K562 (cell line): ENCODE results near the gene RNF180. TPM values are rescaled to one million over a fixed set of nuclear protein-coding genes. Genes with fewer than 3 reads are reported as not detected.

Experiments
- ARID4B ChIP-seq: sonication (generic); formaldehyde crosslinking; IDR thresholded peaks from 2 replicates; pipeline ENCODE4 v1.8.0; 2022; ENCODE audit warnings: mild to moderate bottlenecking, missing genetic modification reagents
- ATF1 ChIP-seq, 2 experiments: fragments of 450-650 bp in 1 of 2; IDR thresholded peaks; 2 replicates each; pipeline ENCODE4 v1.6.1; 2016; ENCODE audit warnings: missing compliant biosample characterization in 1 of 2, missing genetic modification characterization in 1 of 2
- CTCF ChIP-seq, 3 experiments: IDR thresholded peaks in 2 of 3; conservative IDR thresholded peaks in 1 of 3; 2 replicates each; pipeline ENCODE4 v1.5.1; 2011 to 2012; ENCODE audit warnings: low read length in 3 of 3, mild to moderate bottlenecking in 3 of 3, control low read depth in 2 of 3, improper control_type of control experiment in 1 of 3, inconsistent platforms in 1 of 3, low read depth in 1 of 3, mixed read lengths in 1 of 3, moderate library complexity in 1 of 3; ENCODE audit not compliant: insufficient read depth in 2 of 3
- FOXK2 ChIP-seq, 2 experiments: fragments of 450-650 bp; IDR thresholded peaks in 1 of 2; conservative IDR thresholded peaks in 1 of 2; 2 replicates each; pipeline ENCODE4 v1.6.1; 2016; ENCODE audit warnings: low read depth in 2 of 2, mild to moderate bottlenecking in 1 of 2
- GMEB1 ChIP-seq: fragments of 250-450 bp; sonication (Bioruptor Pico); IDR thresholded peaks from 2 replicates; pipeline ENCODE4 v1.4.0; 2020; ENCODE audit warnings: mild to moderate bottlenecking
- NCOR1 ChIP-seq: fragments of 450-650 bp; IDR thresholded peaks from 2 replicates; pipeline ENCODE4 v1.6.1; 2016; ENCODE audit warnings: mild to moderate bottlenecking, moderate library complexity
- SETDB1 ChIP-seq: IDR thresholded peaks from one replicate; pipeline ENCODE4 v1.6.1; 2012; ENCODE audit warnings: low read length, control low read depth, inconsistent platforms
- ZNF655 ChIP-seq: fragments of 250-450 bp; sonication (Bioruptor Pico); IDR thresholded peaks from 2 replicates; pipeline ENCODE4 v1.5.0; 2021
- ZNF696 ChIP-seq: fragments of 250-450 bp; sonication (Bioruptor Pico); conservative IDR thresholded peaks from 2 replicates; pipeline ENCODE4 v1.4.0; 2020; ENCODE audit warnings: mild to moderate bottlenecking, moderate library complexity
- polyA plus RNA-seq, 8 experiments: library from polyadenylated mRNA; depleted of rRNA in 4 of 8; stranded (reverse) in 5 of 8; unstranded in 3 of 8; fragments of >200 nt; fragmentation: Nextera tagmentation in 2 of 8; fragmentation: Illumina TruSeq in 1 of 8; extraction: Ambion mirVana in 2 of 8; extraction: Trizol in 1 of 8; gene quantifications; 2 replicates each; pipeline versions ENCODE4 v1.2.1 to v1.2.3, GENCODE V29; 2011 to 2014; ENCODE audit warnings: inconsistent platforms in 1 of 8, missing spikeins in 1 of 8
- total RNA-seq, 7 experiments: library from RNA; depleted of rRNA in 6 of 7; stranded (reverse); fragments of >200 nt in 6 of 7; fragmentation: Illumina TruSeq in 2 of 7; extraction: Trizol in 2 of 7; gene quantifications; 2 replicates each; pipeline versions ENCODE4 v1.2.1 to v1.2.3, GENCODE V29; 2011 to 2021; ENCODE audit warnings: low replicate concordance in 1 of 7

The RNF180 gene
- total and polyA plus RNA-seq, 9 of the 15 experiments (the other 6 are each of a cell fraction or from before 2014, with no cell fraction given): 0.05 TPM; not detected in 8

- no peak for TF ChIP-seq GMEB1 (CRISPR knock-in tag)
- no peak for TF ChIP-seq ZNF655 (CRISPR knock-in tag)
- no peak for TF ChIP-seq ZNF696
- TF ChIP-seq ARID4B (CRISPR knock-in tag): no peak
- TF ChIP-seq CTCF (IDR thresholded peaks at IDR 0.05 in 2 of 3, conservative IDR thresholded peaks at IDR 0.05 in 1 of 3; ENCODE audit: insufficient read depth in 2 of 3, low read depth in 1 of 3, low read length in 3 of 3): no peak
- no peak for TF ChIP-seq SETDB1
- TF ChIP-seq NCOR1: no peak
- TF ChIP-seq ATF1 (CRISPR knock-in tag; IDR thresholded peaks at IDR 0.05): no peak
- TF ChIP-seq ATF1 (tag; IDR thresholded peaks at IDR 0.05): no peak
- no peak for TF ChIP-seq FOXK2 (conservative IDR thresholded peaks at IDR 0.05 in 1 of 2, IDR thresholded peaks at IDR 0.05 in 1 of 2; ENCODE audit: low read depth in 2 of 2)
Measured at GRCh38 chr5:64364426-64364825, 198.8 kb downstream of the RNF180 start (continued).
